VCaP (cell line): ENCODE results near the gene EIF2S3B.

Experiments
- H3K27ac ChIP-seq: fragments of 450-650 bp; 2 replicates; pipeline ENCODE4 v1.5.1; 2017
- CTCF ChIP-seq: fragments of 450-650 bp; conservative IDR thresholded peaks from 2 replicates; pipeline ENCODE4 v1.5.1; 2017; ENCODE audit warnings: mild to moderate bottlenecking, moderate library complexity

Gene EIF2S3B

GRCh38 chr12:10554756-10555481, 49.2 kb downstream of the EIF2S3B start:
- H3K27ac ChIP-seq: no peak overlapping the region
- no peak for TF ChIP-seq CTCF

GRCh38 chr12:10557329-10557728, 51.6 kb downstream of the EIF2S3B start:
- no peak overlapping the region for H3K27ac ChIP-seq
- TF ChIP-seq CTCF: no peak

- no peak overlapping the region for H3K27ac ChIP-seq
- no peak for TF ChIP-seq CTCF
Measured at GRCh38 chr12:10557766-10558165, 52.1 kb downstream of the EIF2S3B start.
